ENCODE measurements around the gene OR10AG1. TPM values are rescaled to one million over a fixed set of nuclear protein-coding genes. Genes with fewer than 3 reads are reported as not detected.

The OR10AG1 gene
- total and polyA plus RNA-seq, 2 experiments from 2014 or later: 0.06 to 0.10 TPM

DNA sequence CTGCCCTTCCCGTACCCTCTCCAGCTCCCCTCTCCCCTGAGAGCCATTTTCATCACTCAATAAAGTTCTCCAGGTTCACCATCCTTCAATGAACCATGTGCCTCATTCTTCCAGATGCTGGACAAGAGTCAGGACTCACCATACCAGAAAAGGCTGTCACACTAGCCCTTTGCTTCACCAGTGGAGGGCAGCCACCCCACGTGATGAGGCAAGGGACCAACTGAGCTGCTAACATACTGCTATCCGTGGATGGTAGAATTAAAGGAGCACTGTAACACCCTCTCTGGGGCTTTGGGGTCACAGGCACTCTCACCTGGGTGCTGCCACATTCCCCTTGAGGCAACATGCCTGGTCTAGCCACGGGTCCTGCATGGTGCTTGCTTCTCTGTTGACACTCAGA lies 20.4 kb downstream of the OR10AG1 start:
- no peaks in the 10 kb centered on the region for H3K27me3 Mint-ChIP-seq (ENCODE audit: insufficient read depth, low read depth, poor library complexity)
- no peak overlapping the region for H3K4me3 Mint-ChIP-seq
- H4K20me1 ChIP-seq (replicated peaks; ENCODE audit: insufficient read depth): no peaks in the 10 kb centered on the region
- H3K27ac Mint-ChIP-seq: no peak overlapping the region
- peak; percentile 4 for DNase-seq (ENCODE audit: low spot score)
- H3K36me3 ChIP-seq (ENCODE audit: insufficient read depth): no peaks in the 10 kb centered on the region
- H3K79me2 ChIP-seq (replicated peaks; ENCODE audit: insufficient read depth): no peaks in the 10 kb centered on the region
- ATAC-seq: no peak
- no peaks in the 10 kb centered on the region for H3F3A ChIP-seq (replicated peaks; ENCODE audit: low read depth)
- no peak overlapping the region for H3K4me2 ChIP-seq
- H3K4me1 Mint-ChIP-seq: peaks cover 6% of the 10 kb centered on the region; the same call in 2 of the 3 replicates
- no peak overlapping the region for H3K27ac ChIP-seq (ENCODE audit: low read depth)
- no peaks in the 10 kb centered on the region for H3K27me3 ChIP-seq (ENCODE audit: insufficient read depth)
- TF ChIP-seq POLR2AphosphoS5 (IDR thresholded peaks at IDR 0.05; ENCODE audit: low read depth): no peak
- TF ChIP-seq, protein P1, sequence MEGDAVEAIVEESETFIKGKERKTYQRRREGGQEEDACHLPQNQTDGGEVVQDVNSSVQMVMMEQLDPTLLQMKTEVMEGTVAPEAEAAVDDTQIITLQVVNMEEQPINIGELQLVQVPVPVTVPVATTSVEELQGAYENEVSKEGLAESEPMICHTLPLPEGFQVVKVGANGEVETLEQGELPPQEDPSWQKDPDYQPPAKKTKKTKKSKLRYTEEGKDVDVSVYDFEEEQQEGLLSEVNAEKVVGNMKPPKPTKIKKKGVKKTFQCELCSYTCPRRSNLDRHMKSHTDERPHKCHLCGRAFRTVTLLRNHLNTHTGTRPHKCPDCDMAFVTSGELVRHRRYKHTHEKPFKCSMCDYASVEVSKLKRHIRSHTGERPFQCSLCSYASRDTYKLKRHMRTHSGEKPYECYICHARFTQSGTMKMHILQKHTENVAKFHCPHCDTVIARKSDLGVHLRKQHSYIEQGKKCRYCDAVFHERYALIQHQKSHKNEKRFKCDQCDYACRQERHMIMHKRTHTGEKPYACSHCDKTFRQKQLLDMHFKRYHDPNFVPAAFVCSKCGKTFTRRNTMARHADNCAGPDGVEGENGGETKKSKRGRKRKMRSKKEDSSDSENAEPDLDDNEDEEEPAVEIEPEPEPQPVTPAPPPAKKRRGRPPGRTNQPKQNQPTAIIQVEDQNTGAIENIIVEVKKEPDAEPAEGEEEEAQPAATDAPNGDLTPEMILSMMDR (conservative IDR thresholded peaks at IDR 0.05; ENCODE audit: low read depth in 2 of 2): peak; percentile 20 to 61; a peak in 2 of 4 replicates
- no peak for TF ChIP-seq EZH2phosphoT487 (IDR thresholded peaks at IDR 0.05; ENCODE audit: unreplicated experiment)
- no peaks in the 10 kb centered on the region; the same call in 2 of the 3 replicates for H3K36me3 Mint-ChIP-seq (ENCODE audit: low read depth)
- peaks cover 8% of the 10 kb centered on the region; the same call in 1 of the 3 replicates for H3K9me3 Mint-ChIP-seq
- H3K4me3 ChIP-seq: no peak overlapping the region
- no peak overlapping the region for H2AFZ ChIP-seq
- no peaks in the 10 kb centered on the region for H3K9me2 ChIP-seq (ENCODE audit: insufficient read depth)
- no peaks in the 10 kb centered on the region; the same call in 1 of the 2 replicates for H3K4me1 ChIP-seq (ENCODE audit: insufficient read depth)

DNA sequence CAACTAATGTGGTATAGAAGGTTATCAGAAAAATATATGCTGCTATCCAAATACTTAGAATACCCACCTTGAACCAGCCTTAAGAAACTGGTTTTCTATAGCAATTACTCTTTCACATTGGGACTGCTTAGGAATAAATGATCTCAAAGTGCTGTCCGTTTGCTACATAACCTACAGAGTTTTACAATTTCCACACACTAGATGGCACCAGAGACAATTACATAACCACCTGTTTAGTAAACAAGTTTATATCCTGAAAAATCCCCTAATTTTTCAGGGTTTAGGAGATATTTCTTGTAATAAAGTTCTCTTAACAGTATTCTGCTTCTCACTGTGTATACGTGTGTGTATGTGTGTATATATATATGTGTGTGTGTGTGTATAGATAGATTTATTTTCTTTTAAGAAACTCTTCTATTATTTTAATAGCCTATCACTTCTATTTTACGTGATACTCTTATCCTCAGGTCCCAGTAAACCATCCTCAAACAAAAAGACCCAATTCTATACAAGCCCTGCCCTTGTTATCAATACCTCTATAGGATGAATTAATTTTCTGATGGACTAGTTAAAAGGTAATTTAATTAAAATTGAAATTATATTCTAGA lies 26.9 kb downstream of the OR10AG1 start:
- Histone ChIP-seq H2AFZ (no peak overlapping the region), H3K79me2 (replicated peaks; ENCODE audit: insufficient read depth) (no peaks in the 10 kb centered on the region), H4K20me1 (replicated peaks; ENCODE audit: insufficient read depth) (no peaks in the 10 kb centered on the region), H3K9me2 (ENCODE audit: insufficient read depth) (no peaks in the 10 kb centered on the region), H3F3A (replicated peaks; ENCODE audit: low read depth) (no peaks in the 10 kb centered on the region), H3K27ac (ENCODE audit: low read depth) (no peak overlapping the region), H3K36me3 (ENCODE audit: insufficient read depth) (no peaks in the 10 kb centered on the region), H3K27me3 (ENCODE audit: insufficient read depth) (no peaks in the 10 kb centered on the region), H3K4me1 (ENCODE audit: insufficient read depth) (no peaks in the 10 kb centered on the region; the same call in 1 of the 2 replicates), H3K4me3 (no peak overlapping the region), H3K4me2 (no peak overlapping the region)
- Mint-ChIP-seq H3K4me1 (peaks cover 6% of the 10 kb centered on the region; the same call in 2 of the 3 replicates), H3K27ac (no peak overlapping the region), H3K4me3 (no peak overlapping the region), H3K9me3 (no peaks in the 10 kb centered on the region), H3K36me3 (ENCODE audit: low read depth) (no peaks in the 10 kb centered on the region; the same call in 2 of the 3 replicates), H3K27me3 (ENCODE audit: insufficient read depth, low read depth, poor library complexity) (no peaks in the 10 kb centered on the region)
- no peak for TF ChIP-seq ZNF331 (CRISPR knock-in tag; IDR thresholded peaks at IDR 0.05; ENCODE audit: low read depth)
- TF ChIP-seq, protein P1 (conservative IDR thresholded peaks at IDR 0.05; ENCODE audit: low read depth in 2 of 2): peak; percentile 61 to 78
- DNase-seq (ENCODE audit: low spot score) (peak; percentile 84), ATAC-seq (no peak; the same call in 2 of the 3 replicates)

DNA sequence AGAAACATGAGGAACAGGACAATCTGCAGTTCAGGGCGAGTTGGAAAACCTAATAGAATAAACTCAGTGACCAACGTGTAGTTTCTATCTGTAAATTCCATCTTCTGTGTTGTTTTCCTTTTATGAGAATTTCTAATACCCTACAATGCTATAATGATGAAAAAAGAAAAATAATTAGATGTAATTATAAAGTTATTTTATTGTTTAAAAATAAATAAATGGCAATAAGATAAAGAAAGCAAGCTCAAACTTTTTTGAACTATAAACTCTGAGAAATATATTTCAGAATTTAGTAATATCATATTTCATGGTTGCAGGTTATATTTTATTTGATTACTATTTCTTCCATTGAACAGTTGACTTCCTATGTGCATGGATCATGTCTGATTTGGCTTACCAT lies 33.4 kb downstream of the OR10AG1 start, which contains the start of gene OR5I1:
TSS of gene OR5I1 (minus strand) at position 101 of the 400 bp plus-strand sequence. CDS start at position 101, 0 bp downstream.
- H3K4me3 ChIP-seq: no peak within 1 kb of the TSS
- ATAC-seq: no peak
- Mint-ChIP-seq H3K9me3 (peaks cover 25% of the 10 kb centered on the region), H3K36me3 (ENCODE audit: low read depth) (no peaks in the 10 kb centered on the region; the same call in 2 of the 3 replicates), H3K4me1 (no peaks in the 10 kb centered on the region), H3K4me3 (no peak within 1 kb of the TSS), H3K27me3 (ENCODE audit: insufficient read depth, low read depth, poor library complexity) (no peaks in the 10 kb centered on the region), H3K27ac (no peak within 1 kb of the TSS)
- no peaks in the 10 kb centered on the region for H3K9me2 ChIP-seq (ENCODE audit: insufficient read depth)
- H2AFZ ChIP-seq: no peak within 1 kb of the TSS
- H3K4me1 ChIP-seq (ENCODE audit: insufficient read depth): no peaks in the 10 kb centered on the region
- TF ChIP-seq, protein P2, sequence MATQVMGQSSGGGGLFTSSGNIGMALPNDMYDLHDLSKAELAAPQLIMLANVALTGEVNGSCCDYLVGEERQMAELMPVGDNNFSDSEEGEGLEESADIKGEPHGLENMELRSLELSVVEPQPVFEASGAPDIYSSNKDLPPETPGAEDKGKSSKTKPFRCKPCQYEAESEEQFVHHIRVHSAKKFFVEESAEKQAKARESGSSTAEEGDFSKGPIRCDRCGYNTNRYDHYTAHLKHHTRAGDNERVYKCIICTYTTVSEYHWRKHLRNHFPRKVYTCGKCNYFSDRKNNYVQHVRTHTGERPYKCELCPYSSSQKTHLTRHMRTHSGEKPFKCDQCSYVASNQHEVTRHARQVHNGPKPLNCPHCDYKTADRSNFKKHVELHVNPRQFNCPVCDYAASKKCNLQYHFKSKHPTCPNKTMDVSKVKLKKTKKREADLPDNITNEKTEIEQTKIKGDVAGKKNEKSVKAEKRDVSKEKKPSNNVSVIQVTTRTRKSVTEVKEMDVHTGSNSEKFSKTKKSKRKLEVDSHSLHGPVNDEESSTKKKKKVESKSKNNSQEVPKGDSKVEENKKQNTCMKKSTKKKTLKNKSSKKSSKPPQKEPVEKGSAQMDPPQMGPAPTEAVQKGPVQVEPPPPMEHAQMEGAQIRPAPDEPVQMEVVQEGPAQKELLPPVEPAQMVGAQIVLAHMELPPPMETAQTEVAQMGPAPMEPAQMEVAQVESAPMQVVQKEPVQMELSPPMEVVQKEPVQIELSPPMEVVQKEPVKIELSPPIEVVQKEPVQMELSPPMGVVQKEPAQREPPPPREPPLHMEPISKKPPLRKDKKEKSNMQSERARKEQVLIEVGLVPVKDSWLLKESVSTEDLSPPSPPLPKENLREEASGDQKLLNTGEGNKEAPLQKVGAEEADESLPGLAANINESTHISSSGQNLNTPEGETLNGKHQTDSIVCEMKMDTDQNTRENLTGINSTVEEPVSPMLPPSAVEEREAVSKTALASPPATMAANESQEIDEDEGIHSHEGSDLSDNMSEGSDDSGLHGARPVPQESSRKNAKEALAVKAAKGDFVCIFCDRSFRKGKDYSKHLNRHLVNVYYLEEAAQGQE (IDR thresholded peaks at IDR 0.05; ENCODE audit: unreplicated experiment): no peak
- TF ChIP-seq POLR2AphosphoS5 (IDR thresholded peaks at IDR 0.05; ENCODE audit: low read depth): no peak
- no peak within 1 kb of the TSS for H3K27ac ChIP-seq (ENCODE audit: low read depth)
- DNase-seq (ENCODE audit: low spot score): no peak
- no peaks in the 10 kb centered on the region for H3K79me2 ChIP-seq (replicated peaks; ENCODE audit: insufficient read depth)
- H3K36me3 ChIP-seq (ENCODE audit: insufficient read depth): no peaks in the 10 kb centered on the region
- H3K27me3 ChIP-seq (ENCODE audit: insufficient read depth): no peaks in the 10 kb centered on the region
- no peaks in the 10 kb centered on the region for H3F3A ChIP-seq (replicated peaks; ENCODE audit: low read depth)
- H3K4me2 ChIP-seq: no peak within 1 kb of the TSS
- no peaks in the 10 kb centered on the region for H4K20me1 ChIP-seq (replicated peaks; ENCODE audit: insufficient read depth)

All from GM23338 (cell line).